GM13977 (cell line): ENCODE measurements around the gene C3orf20.

Source experiments
- DNase-seq: peaks from one replicate; pipeline ENCODE4 v3.0.0; 2012; ENCODE audit warnings: low spot score
- in situ Hi-C: fragments of 300-500 bp; cut with MboI; formaldehyde crosslinking; loops from one replicate; pipeline ENCODE4 v1.12.0; 2022; ENCODE audit warnings: low sequenced_read_pairs, low pct_unique_long_range_greater_than_20kb, mixed read lengths, inconsistent platforms; ENCODE audit not compliant: unreplicated experiment
- TF ChIP-seq, protein P1 (sequence below): IDR thresholded peaks from 2 replicates; pipeline ENCODE4 v1.5.1; 2012; ENCODE audit warnings: mild to moderate bottlenecking, control low read depth; ENCODE audit not compliant: insufficient read depth; ENCODE audit errors: extremely low read depth, missing control alignments

Gene C3orf20

DNA sequence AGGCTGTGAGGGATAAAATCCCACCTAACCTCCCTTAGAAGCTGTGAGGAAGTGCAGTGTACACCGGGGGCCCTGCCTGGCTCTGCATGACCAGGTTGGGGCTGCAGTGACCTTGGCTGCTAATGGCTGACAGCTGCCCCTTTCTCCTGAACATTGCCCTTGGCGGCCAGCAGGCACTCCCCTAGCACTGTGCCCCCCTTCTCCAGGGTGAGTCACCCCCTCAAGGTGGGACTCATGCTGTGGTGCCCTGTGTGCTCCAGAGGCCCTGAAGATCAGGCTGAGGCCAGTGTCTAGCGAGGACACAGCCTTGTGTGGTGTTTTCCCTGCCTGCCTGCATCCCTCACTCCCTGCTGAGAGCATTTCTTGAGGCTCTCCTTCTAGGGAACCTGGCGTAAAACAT is 122.8 kb downstream of the C3orf20 start:
- in situ Hi-C loops = loop anchor here (10.0 kb wide), 1 partner anchor 127 kb away; no protein-coding TSS in a partner anchor
- no peak for DNase-seq
- TF ChIP-seq, protein P1, sequence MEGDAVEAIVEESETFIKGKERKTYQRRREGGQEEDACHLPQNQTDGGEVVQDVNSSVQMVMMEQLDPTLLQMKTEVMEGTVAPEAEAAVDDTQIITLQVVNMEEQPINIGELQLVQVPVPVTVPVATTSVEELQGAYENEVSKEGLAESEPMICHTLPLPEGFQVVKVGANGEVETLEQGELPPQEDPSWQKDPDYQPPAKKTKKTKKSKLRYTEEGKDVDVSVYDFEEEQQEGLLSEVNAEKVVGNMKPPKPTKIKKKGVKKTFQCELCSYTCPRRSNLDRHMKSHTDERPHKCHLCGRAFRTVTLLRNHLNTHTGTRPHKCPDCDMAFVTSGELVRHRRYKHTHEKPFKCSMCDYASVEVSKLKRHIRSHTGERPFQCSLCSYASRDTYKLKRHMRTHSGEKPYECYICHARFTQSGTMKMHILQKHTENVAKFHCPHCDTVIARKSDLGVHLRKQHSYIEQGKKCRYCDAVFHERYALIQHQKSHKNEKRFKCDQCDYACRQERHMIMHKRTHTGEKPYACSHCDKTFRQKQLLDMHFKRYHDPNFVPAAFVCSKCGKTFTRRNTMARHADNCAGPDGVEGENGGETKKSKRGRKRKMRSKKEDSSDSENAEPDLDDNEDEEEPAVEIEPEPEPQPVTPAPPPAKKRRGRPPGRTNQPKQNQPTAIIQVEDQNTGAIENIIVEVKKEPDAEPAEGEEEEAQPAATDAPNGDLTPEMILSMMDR = no peak

DNA sequence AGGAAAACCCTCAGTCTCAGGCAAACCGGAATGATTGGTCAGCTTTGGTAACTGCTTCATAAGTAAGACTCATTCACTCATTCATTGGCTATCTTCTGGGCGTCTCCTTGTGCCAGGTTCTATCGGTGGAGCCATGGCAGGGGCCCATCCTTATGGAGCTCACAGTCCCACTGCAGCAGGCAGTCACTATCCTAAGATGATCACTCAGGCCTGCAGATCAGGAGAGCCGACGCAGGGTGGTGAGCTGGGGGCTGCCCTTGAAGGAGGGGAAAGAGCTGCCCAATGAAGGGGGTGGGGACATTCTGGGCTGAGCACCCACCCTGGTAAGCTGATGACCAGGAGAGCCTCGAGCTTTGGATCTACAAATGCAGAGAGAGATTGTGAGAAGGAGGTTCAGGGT is 123.3 kb downstream of the C3orf20 start:
- in situ Hi-C loops = loop anchor here (10.0 kb wide), 1 partner anchor 127 kb away; no protein-coding TSS in a partner anchor
- no peak for DNase-seq
- TF ChIP-seq, protein P1 = no peak

DNA sequence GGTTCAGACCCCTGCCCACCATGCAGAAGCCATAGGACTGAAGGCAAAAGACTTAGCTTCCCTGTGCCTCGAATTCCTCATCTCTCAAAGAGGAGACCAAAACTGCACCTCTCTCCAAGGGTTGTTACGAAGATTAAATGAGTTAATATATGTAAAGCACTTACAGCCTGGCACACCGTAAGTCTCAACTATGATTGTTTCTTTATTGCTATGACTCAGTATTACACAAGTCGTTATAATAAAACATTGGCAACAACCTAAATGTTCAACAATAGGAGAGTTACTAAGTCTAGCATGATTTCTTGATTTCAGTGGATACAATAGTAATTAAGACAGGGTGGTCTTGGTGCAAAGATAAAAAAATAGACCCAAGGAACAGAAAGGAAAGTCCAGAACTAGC is 124.2 kb downstream of the C3orf20 start:
- DNase-seq = no peak
- TF ChIP-seq, protein P1 = no peak
- in situ Hi-C loops = loop anchor here (10.0 kb wide), 1 partner anchor 126 kb away; no protein-coding TSS in a partner anchor

DNA sequence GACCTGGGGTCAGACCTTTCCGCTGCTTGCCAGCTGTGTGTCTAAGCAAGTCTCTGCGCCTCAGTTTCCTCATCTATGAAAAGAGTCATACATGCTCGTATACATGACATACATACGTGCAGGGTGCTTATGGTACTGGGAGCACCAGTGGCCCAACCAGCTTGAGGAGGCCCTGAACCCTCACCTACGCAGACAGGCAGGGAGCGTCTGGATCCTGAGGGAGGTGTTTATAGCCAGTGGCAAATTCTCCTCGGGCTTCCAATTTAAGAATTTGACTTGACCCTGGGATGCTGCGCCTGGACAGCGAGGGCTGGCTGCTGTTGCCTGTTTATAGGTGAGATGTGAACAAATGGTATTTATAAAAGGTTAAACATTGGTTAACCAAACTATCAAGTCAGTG is 126.1 kb downstream of the C3orf20 start:
- DNase-seq = no peak
- TF ChIP-seq, protein P1 = no peak
- in situ Hi-C loops = no loop called here

DNA sequence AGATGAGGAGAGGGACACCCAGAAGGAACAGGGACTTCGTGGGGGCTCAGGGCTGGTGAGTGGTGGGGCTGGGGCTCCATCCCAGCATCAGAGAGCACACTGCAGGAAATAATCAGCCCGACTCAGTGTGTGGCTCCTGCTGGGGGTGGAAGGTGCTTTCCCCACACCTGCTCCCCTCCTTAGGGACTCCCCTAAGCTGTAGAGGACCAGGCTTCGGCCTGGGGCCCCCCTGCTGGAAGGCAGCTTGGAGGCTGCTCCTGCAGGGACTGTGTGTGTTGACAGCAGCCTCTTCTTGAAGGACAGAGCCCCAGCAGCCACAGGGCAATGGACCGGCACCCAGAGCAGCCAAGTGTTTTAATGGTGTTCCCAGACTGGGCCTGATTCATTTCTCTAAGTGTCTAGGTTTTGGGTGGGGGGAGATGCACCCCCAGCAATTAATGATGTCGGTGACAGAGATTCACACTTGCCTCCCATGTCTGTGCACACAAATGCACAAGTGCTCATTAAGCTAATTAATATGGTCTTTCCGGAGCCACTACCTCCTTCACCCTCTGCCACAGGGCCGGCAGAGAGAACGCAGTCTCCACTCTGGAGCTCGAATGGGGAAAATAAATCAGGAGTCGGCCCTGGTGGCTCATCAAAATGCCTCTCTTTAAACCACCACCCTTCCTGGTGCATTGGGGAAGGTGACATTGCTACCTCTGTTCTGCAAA is 126.9 kb downstream of the C3orf20 start:
- DNase-seq = peak; percentile 58
- TF ChIP-seq, protein P1 = no peak
- in situ Hi-C loops = no loop called here

DNA sequence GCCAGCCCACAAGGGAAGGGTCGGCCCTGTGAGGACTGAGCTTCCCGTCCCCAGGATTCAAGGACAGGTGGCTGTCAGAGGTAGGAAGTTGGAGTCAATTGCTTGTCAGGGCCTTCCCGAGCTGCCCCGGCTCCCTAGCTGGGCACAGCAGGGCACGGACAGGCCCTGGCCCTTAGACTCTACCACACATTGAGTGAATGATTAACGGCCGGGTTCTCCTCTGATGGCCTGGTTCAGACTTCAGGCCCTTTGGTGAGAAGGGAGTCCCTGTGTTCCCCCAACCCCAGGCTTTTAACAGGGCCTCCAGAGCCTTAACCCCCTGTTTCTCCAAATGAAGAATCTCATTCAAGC is 127.4 kb downstream of the C3orf20 start:
- in situ Hi-C loops = no loop called here
- TF ChIP-seq, protein P1 = no peak
- DNase-seq = no peak
